Measurements from ENCODE around the gene DNM1. TPM values are rescaled to one million over a fixed set of nuclear protein-coding genes. Genes with fewer than 3 reads are reported as not detected.
A peak's percentile ranks its signal among the peaks of the same experiment; 100 is the strongest.

Gene DNM1
- polyA plus RNA-seq, 1 donor from 2014 or later = 0.18 TPM

GRCh38 chr9:128190013-128190412, 13.2 kb upstream of the DNM1 start:
- H3K9me3 Mint-ChIP-seq = no peaks in the 10 kb centered on the region
- H3K27me3 Mint-ChIP-seq = no peaks in the 10 kb centered on the region
- H3K4me1 Mint-ChIP-seq = peaks cover 6 to 25% (median 18%) of the 10 kb centered on the region in 3 donors
- peak overlapping the region; percentile 79 to 93 (median 90) for H3K4me3 Mint-ChIP-seq
- H3K36me3 Mint-ChIP-seq = peaks cover 5% of the 10 kb centered on the region
- peak overlapping the region in 1 of 3 donors; percentile 58 for H3K27ac Mint-ChIP-seq

GRCh38 chr9:128190516-128191405, 12.4 kb upstream of the DNM1 start:
- Mint-ChIP-seq H3K27me3 (no peaks in the 10 kb centered on the region), H3K4me3 (peak overlapping the region; percentile 79 to 98 (median 93)), H3K36me3 (peaks cover 5% of the 10 kb centered on the region), H3K27ac (peak overlapping the region; percentile 58 to 99 (median 89)), H3K4me1 (peaks cover 6 to 25% (median 18%) of the 10 kb centered on the region in 3 donors), H3K9me3 (no peaks in the 10 kb centered on the region)

- Mint-ChIP-seq H3K9me3 (no peaks in the 10 kb centered on the region), H3K27ac (peak within 1 kb of the TSS; percentile 86 to 99 (median 89)), H3K27me3 (no peaks in the 10 kb centered on the region), H3K4me3 (peak within 1 kb of the TSS; percentile 79 to 98 (median 93)), H3K4me1 (peaks cover 6 to 22% (median 18%) of the 10 kb centered on the region in 3 donors), H3K36me3 (peaks cover 2% of the 10 kb centered on the region)
Observed at GRCh38 chr9:128191406-128192046, 11.7 kb upstream of the DNM1 start, which contains the start of gene CIZ1. CIZ1 (minus strand) TSS chr9:128191572; CDS start chr9:128190857, 715 bp downstream.

GRCh38 chr9:128192601-128193371, 10.4 kb upstream of the DNM1 start:
- H3K9me3 Mint-ChIP-seq = no peaks in the 10 kb centered on the region

GRCh38 chr9:128193469-128194096, 9.6 kb upstream of the DNM1 start:
- H3K27ac Mint-ChIP-seq = peak overlapping the region in 1 of 3 donors; percentile 59
- no peaks in the 10 kb centered on the region for H3K9me3 Mint-ChIP-seq
- peak overlapping the region in 3 of 4 donors; percentile 23 to 75 (median 70) for H3K4me3 Mint-ChIP-seq
- no peaks in the 10 kb centered on the region for H3K27me3 Mint-ChIP-seq
- peaks cover 0 to 16% (median 15%) of the 10 kb centered on the region in 3 donors for H3K4me1 Mint-ChIP-seq
- H3K36me3 Mint-ChIP-seq = peaks cover 3% of the 10 kb centered on the region

More at GRCh38 chr9:128192601-128193371, 10.4 kb upstream of the DNM1 start:
- Mint-ChIP-seq H3K27me3 (no peaks in the 10 kb centered on the region), H3K4me3 (peak overlapping the region; percentile 70 to 88 (median 76)), H3K36me3 (no peaks in the 10 kb centered on the region), H3K4me1 (peaks cover 6 to 19% (median 16%) of the 10 kb centered on the region in 3 donors), H3K27ac (peak overlapping the region in 2 of 3 donors; percentile 39 to 90)

GRCh38 chr9:128201441-128202369, 1.5 kb upstream of the DNM1 start:
- no peak overlapping the region for H3K4me3 Mint-ChIP-seq
- H3K36me3 Mint-ChIP-seq = peaks cover 4% of the 10 kb centered on the region
- H3K27me3 Mint-ChIP-seq = peaks cover 14% of the 10 kb centered on the region
- H3K4me1 Mint-ChIP-seq = peaks cover 3 to 7% (median 7%) of the 10 kb centered on the region in 3 donors
- H3K27ac Mint-ChIP-seq = no peak overlapping the region
- H3K9me3 Mint-ChIP-seq = peaks cover 0 to 1% (median 0%) of the 10 kb centered on the region in 3 donors

- Mint-ChIP-seq H3K27me3 (peaks cover 16% of the 10 kb centered on the region), H3K4me1 (peaks cover 3 to 7% (median 7%) of the 10 kb centered on the region in 3 donors), H3K36me3 (peaks cover 4% of the 10 kb centered on the region), H3K9me3 (peaks cover 0 to 1% (median 0%) of the 10 kb centered on the region in 3 donors), H3K4me3 (peak overlapping the region; percentile 74 to 94 (median 88)), H3K27ac (peak overlapping the region in 1 of 3 donors; percentile 86)
Observed at GRCh38 chr9:128202648-128203023, 543 bp upstream of the DNM1 start.

- Mint-ChIP-seq H3K27me3 (peaks cover 20% of the 10 kb centered on the region), H3K27ac (no peak overlapping the region), H3K4me1 (peaks cover 3 to 7% (median 7%) of the 10 kb centered on the region in 3 donors), H3K9me3 (peaks cover 0 to 1% (median 0%) of the 10 kb centered on the region in 3 donors), H3K36me3 (peaks cover 1% of the 10 kb centered on the region), H3K4me3 (peak overlapping the region in 3 of 4 donors; percentile 61 to 74 (median 63))
Observed at GRCh38 chr9:128203707-128204551, 750 bp downstream of the DNM1 start.

- H3K4me1 Mint-ChIP-seq = peaks cover 3 to 7% (median 7%) of the 10 kb centered on the region in 3 donors
- peaks cover 1% of the 10 kb centered on the region for H3K36me3 Mint-ChIP-seq
- peaks cover 20% of the 10 kb centered on the region for H3K27me3 Mint-ChIP-seq
- peaks cover 0 to 1% (median 0%) of the 10 kb centered on the region in 3 donors for H3K9me3 Mint-ChIP-seq
- peak overlapping the region in 1 of 4 donors; percentile 58 for H3K4me3 Mint-ChIP-seq
- no peak overlapping the region for H3K27ac Mint-ChIP-seq
Observed at GRCh38 chr9:128204858-128205257, 1.7 kb downstream of the DNM1 start.

GRCh38 chr9:128205296-128205944, 2.2 kb downstream of the DNM1 start:
- Mint-ChIP-seq H3K36me3 (peaks cover 1% of the 10 kb centered on the region), H3K9me3 (peaks cover 0 to 1% (median 0%) of the 10 kb centered on the region in 3 donors), H3K27ac (no peak overlapping the region), H3K27me3 (peaks cover 20% of the 10 kb centered on the region), H3K4me3 (peak overlapping the region in 1 of 4 donors; percentile 58), H3K4me1 (peaks cover 3 to 7% (median 7%) of the 10 kb centered on the region in 3 donors)

- peaks cover 3 to 7% (median 7%) of the 10 kb centered on the region in 3 donors for H3K4me1 Mint-ChIP-seq
- peaks cover 1% of the 10 kb centered on the region for H3K36me3 Mint-ChIP-seq
- peak overlapping the region in 1 of 4 donors; percentile 3 for H3K4me3 Mint-ChIP-seq
- H3K27me3 Mint-ChIP-seq = peaks cover 20% of the 10 kb centered on the region
- no peak overlapping the region for H3K27ac Mint-ChIP-seq
- peaks cover 0 to 1% (median 0%) of the 10 kb centered on the region in 3 donors for H3K9me3 Mint-ChIP-seq
Observed at GRCh38 chr9:128206484-128206883, 3.3 kb downstream of the DNM1 start.

Data from IgD-negative memory B cell (primary cell).